ENCODE data around the gene UBALD2.
"Not testable (repeated sequence)": the region's sequence is repeated elsewhere in the genome, so short reads cannot be mapped to it uniquely, and the experiment has no call there.

UBALD2 gene

GRCh38 chr17:76244721-76245120 lies 20.4 kb upstream of the UBALD2 start:
- not testable (repeated sequence) for DNase-seq (ENCODE audit: low read depth in 1 of 2, low spot score in 1 of 2)

GRCh38 chr17:76246080-76247066 lies 18.8 kb upstream of the UBALD2 start:
- DNase-seq (ENCODE audit: low read depth in 1 of 2, low spot score in 1 of 2) = no peak

- no peak for DNase-seq (ENCODE audit: low read depth in 1 of 2, low spot score in 1 of 2)
Observed at GRCh38 chr17:76247304-76247703, 17.8 kb upstream of the UBALD2 start.

GRCh38 chr17:76248013-76248782 lies 16.9 kb upstream of the UBALD2 start:
- no peak for DNase-seq (ENCODE audit: low read depth in 1 of 2, low spot score in 1 of 2)

- DNase-seq (ENCODE audit: low read depth in 1 of 2, low spot score in 1 of 2) = no peak
Observed at GRCh38 chr17:76250141-76250540, 15.0 kb upstream of the UBALD2 start.

GRCh38 chr17:76251478-76252039 lies 13.6 kb upstream of the UBALD2 start:
- DNase-seq (ENCODE audit: low read depth in 1 of 2, low spot score in 1 of 2) = no peak

- no peak for DNase-seq (ENCODE audit: low read depth in 1 of 2, low spot score in 1 of 2)
Observed at GRCh38 chr17:76252040-76252954, 12.9 kb upstream of the UBALD2 start.

GRCh38 chr17:76252967-76253766 lies 12.0 kb upstream of the UBALD2 start:
- not testable (repeated sequence) for DNase-seq (ENCODE audit: low read depth in 1 of 2, low spot score in 1 of 2)

- DNase-seq (ENCODE audit: low read depth in 1 of 2, low spot score in 1 of 2) = no peak
Observed at GRCh38 chr17:76253841-76254240, 11.3 kb upstream of the UBALD2 start.

- DNase-seq (ENCODE audit: low read depth in 1 of 2, low spot score in 1 of 2) = no peak
Observed at GRCh38 chr17:76254275-76254674, 10.9 kb upstream of the UBALD2 start.

GRCh38 chr17:76255801-76256429 lies 9.2 kb upstream of the UBALD2 start:
- no peak for DNase-seq (ENCODE audit: low read depth in 1 of 2, low spot score in 1 of 2)

GRCh38 chr17:76256430-76257050 lies 8.6 kb upstream of the UBALD2 start:
- not testable (repeated sequence) for DNase-seq (ENCODE audit: low read depth in 1 of 2, low spot score in 1 of 2)

- DNase-seq (ENCODE audit: low read depth in 1 of 2, low spot score in 1 of 2) = no peak
Observed at GRCh38 chr17:76260220-76260619, 4.9 kb upstream of the UBALD2 start.

GRCh38 chr17:76260669-76261068 lies 4.5 kb upstream of the UBALD2 start:
- DNase-seq (ENCODE audit: low read depth in 1 of 2, low spot score in 1 of 2) = no peak

- DNase-seq (ENCODE audit: low read depth in 1 of 2, low spot score in 1 of 2) = no peak
Observed at GRCh38 chr17:76261421-76262215, 3.5 kb upstream of the UBALD2 start.

- no peak for DNase-seq (ENCODE audit: low read depth in 1 of 2, low spot score in 1 of 2)
Observed at GRCh38 chr17:76262732-76263344, 2.3 kb upstream of the UBALD2 start.

GRCh38 chr17:76263896-76264295 lies 1.3 kb upstream of the UBALD2 start:
- no peak for DNase-seq (ENCODE audit: low read depth in 1 of 2, low spot score in 1 of 2)

- DNase-seq (ENCODE audit: low read depth in 1 of 2, low spot score in 1 of 2) = no peak
Observed at GRCh38 chr17:76264425-76264754, 758 bp upstream of the UBALD2 start.

Data from activated CD4-positive, alpha-beta T cell treated with anti-CD3 and anti-CD28 coated beads, Interleukin-2, amount 50 U/mL, for 24 hours (primary cell).